Measurements from ENCODE around the gene GFOD1. TPM values are rescaled to one million over a fixed set of nuclear protein-coding genes. Genes with fewer than 3 reads are reported as not detected.

The GFOD1 gene
- total and polyA plus RNA-seq, 7 experiments from 2014 or later, result 0.24 to 10.8 (median 1.4) TPM; not detected in 1

GRCh38 chr6:13495112-13495776 lies 7.8 kb upstream of the GFOD1 start:
- Histone ChIP-seq H3K27me3 (ENCODE audit: control insufficient read depth in 2 of 2, insufficient read depth in 2 of 2, low read length in 2 of 2) (no peaks in the 10 kb centered on the region), H3K36me3 (ENCODE audit: control insufficient read depth in 2 of 3, insufficient read depth in 3 of 3, low read length in 3 of 3) (no peaks in the 10 kb centered on the region), H3K4me3 (ENCODE audit: low read length) (no peak overlapping the region), H3K9me3 (ENCODE audit: control insufficient read depth in 2 of 3, low read length in 3 of 3) (no peaks in the 10 kb centered on the region), H3K27ac (ENCODE audit: low read depth, low read length) (no peak overlapping the region), H3K4me1 (ENCODE audit: control insufficient read depth in 2 of 2, insufficient read depth in 2 of 2, low read length in 2 of 2) (no peaks in the 10 kb centered on the region)
- DNase-seq (no peak), ATAC-seq (no peak)
- intact Hi-C loops (cut with micrococcal nuclease), result no loop called here
- peaks cover 0 to 1% (median 0%) of the 10 kb centered on the region in 5 donors for H3K27me3 Mint-ChIP-seq
- POLR2A ChIA-PET, result no interaction called here
- H3K9me3 Mint-ChIP-seq, result no peaks in the 10 kb centered on the region
- no peaks in the 10 kb centered on the region for H3K4me1 Mint-ChIP-seq
- CTCF ChIA-PET, result no interaction called here
- H3K4me3 Mint-ChIP-seq, result peak overlapping the region in 1 of 10 donors; percentile 20
- H3K27ac Mint-ChIP-seq, result no peak overlapping the region
- no peaks in the 10 kb centered on the region for H3K36me3 Mint-ChIP-seq

- H3K27me3 ChIP-seq (ENCODE audit: control insufficient read depth in 2 of 2, insufficient read depth in 2 of 2, low read length in 2 of 2), result no peaks in the 10 kb centered on the region
- intact Hi-C loops (cut with micrococcal nuclease), result no loop called here
- Mint-ChIP-seq H3K27me3 (peaks cover 0 to 4% (median 0%) of the 10 kb centered on the region in 5 donors), H3K4me3 (no peak overlapping the region), H3K9me3 (no peaks in the 10 kb centered on the region), H3K36me3 (no peaks in the 10 kb centered on the region), H3K4me1 (no peaks in the 10 kb centered on the region), H3K27ac (peak overlapping the region in 1 of 9 donors; percentile 84)
- no peak overlapping the region for H3K27ac ChIP-seq (ENCODE audit: low read depth, low read length)
- ChIA-PET CTCF (no interaction called here), POLR2A (no interaction called here)
- no peaks in the 10 kb centered on the region for H3K4me1 ChIP-seq (ENCODE audit: control insufficient read depth in 2 of 2, insufficient read depth in 2 of 2, low read length in 2 of 2)
- ATAC-seq (no peak), DNase-seq (no peak)
- H3K4me3 ChIP-seq (ENCODE audit: low read length), result no peak overlapping the region
- no peaks in the 10 kb centered on the region for H3K36me3 ChIP-seq (ENCODE audit: control insufficient read depth in 2 of 3, insufficient read depth in 3 of 3, low read length in 3 of 3)
- H3K9me3 ChIP-seq (ENCODE audit: control insufficient read depth in 2 of 3, low read length in 3 of 3), result no peaks in the 10 kb centered on the region
These were observed 6.7 kb upstream of the GFOD1 start for GRCh38 chr6:13494137-13494536.

DNA sequence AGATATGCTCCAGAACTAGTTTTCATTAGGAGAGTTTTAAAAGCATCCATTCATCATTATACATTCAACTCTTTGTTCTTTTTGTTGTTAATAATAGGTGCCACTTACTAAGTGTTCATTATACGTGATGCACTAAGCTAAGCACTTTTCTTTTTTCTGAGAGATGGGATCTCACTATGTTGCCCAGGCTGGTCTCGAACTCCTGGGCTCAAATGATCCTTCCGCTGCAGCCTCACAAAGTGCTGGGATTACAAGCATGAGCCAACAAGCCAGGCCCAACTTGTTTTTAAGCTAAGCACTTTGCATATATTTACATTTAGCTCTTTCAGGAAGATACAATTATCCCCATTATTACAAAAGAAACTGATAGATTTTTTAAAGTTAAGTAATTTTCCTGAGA lies 5.7 kb upstream of the GFOD1 start:
- Histone ChIP-seq H3K27ac (ENCODE audit: low read depth, low read length) (no peak overlapping the region), H3K36me3 (ENCODE audit: control insufficient read depth in 2 of 3, insufficient read depth in 3 of 3, low read length in 3 of 3) (no peaks in the 10 kb centered on the region), H3K9me3 (ENCODE audit: control insufficient read depth in 2 of 3, low read length in 3 of 3) (no peaks in the 10 kb centered on the region), H3K4me3 (ENCODE audit: low read length) (no peak overlapping the region), H3K27me3 (ENCODE audit: control insufficient read depth in 2 of 2, insufficient read depth in 2 of 2, low read length in 2 of 2) (no peaks in the 10 kb centered on the region), H3K4me1 (ENCODE audit: control insufficient read depth in 2 of 2, insufficient read depth in 2 of 2, low read length in 2 of 2) (no peaks in the 10 kb centered on the region)
- no peak overlapping the region for H3K27ac Mint-ChIP-seq
- H3K4me3 Mint-ChIP-seq, result no peak overlapping the region
- POLR2A ChIA-PET, result no interaction called here
- intact Hi-C loops (cut with micrococcal nuclease), result no loop called here
- DNase-seq (no peak), ATAC-seq (no peak)
- peaks cover 0 to 2% (median 0%) of the 10 kb centered on the region in 11 donors for H3K9me3 Mint-ChIP-seq
- peaks cover 0 to 10% (median 0%) of the 10 kb centered on the region in 5 donors for H3K27me3 Mint-ChIP-seq
- CTCF ChIA-PET, result no interaction called here
- H3K36me3 Mint-ChIP-seq, result no peaks in the 10 kb centered on the region
- H3K4me1 Mint-ChIP-seq, result peaks cover 0 to 7% (median 4%) of the 10 kb centered on the region in 7 donors

GRCh38 chr6:13492357-13492756 lies 5.0 kb upstream of the GFOD1 start:
- intact Hi-C loops (cut with micrococcal nuclease), result no loop called here
- H3K4me1 Mint-ChIP-seq, result peaks cover 0 to 10% (median 4%) of the 10 kb centered on the region in 7 donors
- no peak overlapping the region for H3K27ac Mint-ChIP-seq
- no peaks in the 10 kb centered on the region for H3K36me3 Mint-ChIP-seq
- no peak for DNase-seq
- H3K9me3 Mint-ChIP-seq, result peaks cover 0 to 2% (median 0%) of the 10 kb centered on the region in 11 donors
- no peak for ATAC-seq
- Histone ChIP-seq H3K27ac (ENCODE audit: low read depth, low read length) (no peak overlapping the region), H3K4me1 (ENCODE audit: control insufficient read depth in 2 of 2, insufficient read depth in 2 of 2, low read length in 2 of 2) (no peaks in the 10 kb centered on the region), H3K36me3 (ENCODE audit: control insufficient read depth in 2 of 3, insufficient read depth in 3 of 3, low read length in 3 of 3) (no peaks in the 10 kb centered on the region), H3K4me3 (ENCODE audit: low read length) (no peak overlapping the region), H3K27me3 (ENCODE audit: control insufficient read depth in 2 of 2, insufficient read depth in 2 of 2, low read length in 2 of 2) (no peaks in the 10 kb centered on the region), H3K9me3 (ENCODE audit: control insufficient read depth in 2 of 3, low read length in 3 of 3) (no peaks in the 10 kb centered on the region)
- ChIA-PET POLR2A (no interaction called here), CTCF (no interaction called here)
- peaks cover 0 to 10% (median 0%) of the 10 kb centered on the region in 5 donors for H3K27me3 Mint-ChIP-seq
- no peak overlapping the region for H3K4me3 Mint-ChIP-seq

DNA sequence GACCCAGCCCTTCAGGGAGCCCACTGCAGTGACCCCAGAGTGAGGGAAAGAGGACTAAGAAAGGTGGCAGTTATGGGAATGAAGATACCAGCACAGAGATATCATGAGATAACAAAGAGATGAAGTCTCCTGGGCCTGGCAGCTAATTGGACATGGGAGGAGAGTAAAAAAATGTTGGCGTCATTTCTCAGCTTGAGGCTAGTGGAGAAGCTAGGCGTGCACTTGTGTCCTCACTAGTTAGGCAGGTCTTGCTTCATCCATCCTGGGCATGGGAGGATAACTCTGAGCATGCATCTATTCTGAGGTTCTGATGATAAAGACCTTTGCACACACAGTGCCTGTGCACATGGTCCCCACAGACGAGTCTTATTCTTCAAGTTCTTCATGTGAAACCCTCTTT lies 4.1 kb upstream of the GFOD1 start:
- Histone ChIP-seq H3K9me3 (ENCODE audit: control insufficient read depth in 2 of 3, low read length in 3 of 3) (no peaks in the 10 kb centered on the region), H3K36me3 (ENCODE audit: control insufficient read depth in 2 of 3, insufficient read depth in 3 of 3, low read length in 3 of 3) (no peaks in the 10 kb centered on the region), H3K27me3 (ENCODE audit: control insufficient read depth in 2 of 2, insufficient read depth in 2 of 2, low read length in 2 of 2) (no peaks in the 10 kb centered on the region), H3K4me3 (ENCODE audit: low read length) (no peak overlapping the region), H3K27ac (ENCODE audit: low read depth, low read length) (no peak overlapping the region), H3K4me1 (ENCODE audit: control insufficient read depth in 2 of 2, insufficient read depth in 2 of 2, low read length in 2 of 2) (no peaks in the 10 kb centered on the region)
- peaks cover 0 to 10% (median 0%) of the 10 kb centered on the region in 5 donors for H3K27me3 Mint-ChIP-seq
- no peak overlapping the region for H3K27ac Mint-ChIP-seq
- POLR2A ChIA-PET, result no interaction called here
- H3K36me3 Mint-ChIP-seq, result no peaks in the 10 kb centered on the region
- H3K4me3 Mint-ChIP-seq, result no peak overlapping the region
- CTCF ChIA-PET, result interaction anchor here (1.4 kb wide), 1 partner anchor 84 kb away, joined by 4 read pairs; no protein-coding TSS in a partner anchor
- intact Hi-C loops (cut with micrococcal nuclease), result no loop called here
- H3K4me1 Mint-ChIP-seq, result peaks cover 2 to 11% (median 6%) of the 10 kb centered on the region in 7 donors
- H3K9me3 Mint-ChIP-seq, result peaks cover 0 to 2% (median 0%) of the 10 kb centered on the region in 11 donors
- no peak for DNase-seq
- ATAC-seq, result no peak

- Mint-ChIP-seq H3K27ac (no peak overlapping the region), H3K9me3 (peaks cover 0 to 2% (median 0%) of the 10 kb centered on the region in 11 donors), H3K36me3 (no peaks in the 10 kb centered on the region), H3K27me3 (peaks cover 0 to 14% (median 0%) of the 10 kb centered on the region in 5 donors), H3K4me1 (peaks cover 14 to 21% (median 17%) of the 10 kb centered on the region in 7 donors), H3K4me3 (peak overlapping the region in 2 of 10 donors; percentile 22 to 80)
- CTCF ChIA-PET, result interaction anchor here (1.4 kb wide), 1 partner anchor 85 kb away, joined by 4 read pairs; no protein-coding TSS in a partner anchor
- Histone ChIP-seq H3K27me3 (ENCODE audit: control insufficient read depth in 2 of 2, insufficient read depth in 2 of 2, low read length in 2 of 2) (no peaks in the 10 kb centered on the region), H3K4me3 (ENCODE audit: low read length) (no peak overlapping the region), H3K27ac (ENCODE audit: low read depth, low read length) (no peak overlapping the region), H3K36me3 (ENCODE audit: control insufficient read depth in 2 of 3, insufficient read depth in 3 of 3, low read length in 3 of 3) (no peaks in the 10 kb centered on the region), H3K9me3 (ENCODE audit: control insufficient read depth in 2 of 3, low read length in 3 of 3) (no peaks in the 10 kb centered on the region), H3K4me1 (ENCODE audit: control insufficient read depth in 2 of 2, insufficient read depth in 2 of 2, low read length in 2 of 2) (peaks cover 0 to 4% of the 10 kb centered on the region in 2 donors)
- ATAC-seq (no peak), DNase-seq (no peak)
- POLR2A ChIA-PET, result no interaction called here
- intact Hi-C loops (cut with micrococcal nuclease), result no loop called here
These were observed 3.0 kb upstream of the GFOD1 start for GRCh38 chr6:13490402-13490801.

GRCh38 chr6:13488896-13489237 lies 1.5 kb upstream of the GFOD1 start:
- Mint-ChIP-seq H3K27me3 (peaks cover 0 to 14% (median 5%) of the 10 kb centered on the region in 5 donors), H3K27ac (peak overlapping the region in 3 of 9 donors; percentile 19 to 57 (median 56)), H3K4me3 (peak overlapping the region in 9 of 10 donors; percentile 78 to 96 (median 90)), H3K36me3 (no peaks in the 10 kb centered on the region), H3K4me1 (peaks cover 21 to 35% (median 30%) of the 10 kb centered on the region in 7 donors), H3K9me3 (peaks cover 0 to 2% (median 0%) of the 10 kb centered on the region in 11 donors)
- no peak for ATAC-seq
- ChIA-PET CTCF (no interaction called here), POLR2A (no interaction called here)
- H3K4me3 ChIP-seq (ENCODE audit: low read length), result no peak overlapping the region
- H3K36me3 ChIP-seq (ENCODE audit: control insufficient read depth in 2 of 3, insufficient read depth in 3 of 3, low read length in 3 of 3), result no peaks in the 10 kb centered on the region
- peaks cover 4 to 9% of the 10 kb centered on the region in 2 donors for H3K4me1 ChIP-seq (ENCODE audit: control insufficient read depth in 2 of 2, insufficient read depth in 2 of 2, low read length in 2 of 2)
- H3K27ac ChIP-seq (ENCODE audit: low read depth, low read length), result no peak overlapping the region
- intact Hi-C loops (cut with micrococcal nuclease), result loop anchor here (1.0 to 10.0 kb wide), 5 partner anchors 61 to 1952 kb away; partner anchors contain the start of genes MCUR1 (in 1 of the 2), NOL7 (in 1 of the 2) and TMEM170B (in 1 of the 2)
- H3K27me3 ChIP-seq (ENCODE audit: control insufficient read depth in 2 of 2, insufficient read depth in 2 of 2, low read length in 2 of 2), result no peaks in the 10 kb centered on the region
- no peak for DNase-seq
- no peaks in the 10 kb centered on the region for H3K9me3 ChIP-seq (ENCODE audit: control insufficient read depth in 2 of 3, low read length in 3 of 3)
